HepG2 (cell line): ENCODE measurements around the gene ISG20L2. TPM values are rescaled to one million over a fixed set of nuclear protein-coding genes. Genes with fewer than 3 reads are reported as not detected.

Experiments used
- CBX5 ChIP-seq: sonication (generic); formaldehyde crosslinking; IDR thresholded peaks from 2 replicates; pipeline ENCODE4 v1.4.0; 2020; ENCODE audit warnings: missing genetic modification reagents, borderline replicate concordance
- NFE2L1 ChIP-seq: sonication (generic); formaldehyde crosslinking; IDR thresholded peaks from 2 replicates; pipeline ENCODE4 v1.4.0; 2020; ENCODE audit warnings: missing genetic modification reagents, mild to moderate bottlenecking, borderline replicate concordance
- SNAPC2 ChIP-seq: sonication (generic); formaldehyde crosslinking; IDR thresholded peaks from 2 replicates; pipeline ENCODE4 v1.8.1; 2022; ENCODE audit warnings: mild to moderate bottlenecking, missing genetic modification reagents
- SNRNP70 ChIP-seq: fragments of 200-400 bp; formaldehyde crosslinking; IDR thresholded peaks from 2 replicates; pipeline ENCODE4 v1.6.1; 2017; ENCODE audit warnings: mild to moderate bottlenecking, low read depth, low read length, moderate library complexity
- TCF12 ChIP-seq, 2 experiments: fragments of 450-650 bp in 1 of 2; sonication (generic) in 1 of 2; formaldehyde crosslinking in 1 of 2; IDR thresholded peaks; 2 replicates each; pipeline versions ENCODE4 v1.6.1 to v1.8.0; 2017 to 2022; ENCODE audit warnings: antibody characterized with exemption in 1 of 2, mild to moderate bottlenecking in 1 of 2, missing genetic modification reagents in 1 of 2, moderate library complexity in 1 of 2
- ZFP36 ChIP-seq: fragments of 150-350 bp; IDR thresholded peaks from 2 replicates; pipeline ENCODE4 v1.6.1; 2018; ENCODE audit warnings: borderline replicate concordance, low read length, low read depth; ENCODE audit not compliant: partially characterized antibody
- ZFP90 ChIP-seq: sonication (generic); formaldehyde crosslinking; IDR thresholded peaks from 2 replicates; pipeline ENCODE4 v1.8.0; 2022; ENCODE audit warnings: missing genetic modification reagents, mild to moderate bottlenecking, inconsistent platforms, borderline replicate concordance
- ZNF451 ChIP-seq: sonication (generic); formaldehyde crosslinking; IDR thresholded peaks from 2 replicates; pipeline ENCODE4 v1.5.0; 2020; ENCODE audit warnings: mild to moderate bottlenecking, missing genetic modification reagents
- ZNF484 ChIP-seq: sonication (generic); formaldehyde crosslinking; IDR thresholded peaks from 2 replicates; pipeline ENCODE4 v1.5.1; 2020; ENCODE audit warnings: mild to moderate bottlenecking, low read depth, missing genetic modification reagents, borderline replicate concordance
- ZNF550 ChIP-seq: sonication (generic); formaldehyde crosslinking; IDR thresholded peaks from 2 replicates; pipeline ENCODE4 v1.4.0; 2020; ENCODE audit warnings: mild to moderate bottlenecking, missing genetic modification reagents, borderline replicate concordance
- ZNF850 ChIP-seq: sonication (generic); formaldehyde crosslinking; conservative IDR thresholded peaks from 2 replicates; pipeline ENCODE4 v1.9.0; 2021; ENCODE audit warnings: mild to moderate bottlenecking, missing genetic modification reagents
- ZNF878 ChIP-seq: sonication (generic); formaldehyde crosslinking; IDR thresholded peaks from 2 replicates; pipeline ENCODE4 v1.8.1; 2023; ENCODE audit warnings: mild to moderate bottlenecking, missing genetic modification reagents, moderate library complexity
- polyA plus RNA-seq, 8 experiments: library from polyadenylated mRNA; depleted of rRNA in 3 of 8; stranded (reverse) in 7 of 8; unstranded in 1 of 8; fragments of >200 nt; fragmentation: Illumina TruSeq in 4 of 8; extraction: Trizol in 4 of 8; gene quantifications; 2 replicates each; pipeline versions ENCODE4 v1.2.1 to v1.2.3, GENCODE V29; 2011 to 2016; ENCODE audit warnings: low read depth in 4 of 8, missing spikeins in 1 of 8, mixed read lengths in 1 of 8; ENCODE audit not compliant: insufficient read depth in 1 of 8
- total RNA-seq, 5 experiments: library from RNA; depleted of rRNA; stranded (reverse); fragments of >200 nt; fragmentation: Illumina TruSeq; extraction: Trizol; gene quantifications; 2 replicates each; pipeline ENCODE4 v1.2.3, GENCODE V29; 2016; ENCODE audit warnings: low read depth in 1 of 5
- TF ChIP-seq, protein P1 (sequence below): IDR thresholded peaks from 2 replicates; pipeline ENCODE4 v1.6.1; 2016; ENCODE audit warnings: mild to moderate bottlenecking, missing biosample characterization, missing genetic modification reagents
- TF ChIP-seq, protein P2 (sequence below): sonication (generic); formaldehyde crosslinking; IDR thresholded peaks from one replicate; pipeline ENCODE4 v1.5.1; 2020; ENCODE audit warnings: mild to moderate bottlenecking, missing genetic modification reagents; ENCODE audit errors: not compliant biosample characterization
- TF ChIP-seq, protein P3 (sequence below): sonication (generic); formaldehyde crosslinking; IDR thresholded peaks from 2 replicates; pipeline ENCODE4 v1.8.0; 2022; ENCODE audit warnings: mild to moderate bottlenecking, missing genetic modification reagents, moderate library complexity
- TF ChIP-seq, protein P4 (sequence below): sonication (generic); formaldehyde crosslinking; IDR thresholded peaks from 2 replicates; pipeline ENCODE4 v1.5.0; 2020; ENCODE audit warnings: mild to moderate bottlenecking, missing genetic modification reagents

ISG20L2 gene
- total and polyA plus RNA-seq, 2 of the 13 experiments (the other 11 are each of a cell fraction or from before 2014, with no cell fraction given): 19.8 to 21.3 TPM

GRCh38 chr1:156728599-156729462 lies at the start of gene ISG20L2 (continued):
- TF ChIP-seq SNAPC2 (no peak), ZFP90 (CRISPR knock-in tag) (no peak), ZFP36 (no peak), ZNF451 (CRISPR knock-in tag) (peak; percentile 56; the same call in 1 of the 2 replicates), CBX5 (no peak), NFE2L1 (CRISPR knock-in tag) (no peak), TCF12 (IDR thresholded peaks at IDR 0.05) (no peak), TCF12 (CRISPR knock-in tag; IDR thresholded peaks at IDR 0.05) (no peak), ZNF878 (no peak), ZNF550 (CRISPR knock-in tag) (no peak), ZNF850 (CRISPR knock-in tag) (no peak), ZNF484 (CRISPR knock-in tag) (no peak), SNRNP70 (no peak)
- TF ChIP-seq, protein P1, sequence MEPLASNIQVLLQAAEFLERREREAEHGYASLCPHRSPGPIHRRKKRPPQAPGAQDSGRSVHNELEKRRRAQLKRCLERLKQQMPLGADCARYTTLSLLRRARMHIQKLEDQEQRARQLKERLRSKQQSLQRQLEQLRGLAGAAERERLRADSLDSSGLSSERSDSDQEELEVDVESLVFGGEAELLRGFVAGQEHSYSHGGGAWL: no peak
- TF ChIP-seq, protein P2, sequence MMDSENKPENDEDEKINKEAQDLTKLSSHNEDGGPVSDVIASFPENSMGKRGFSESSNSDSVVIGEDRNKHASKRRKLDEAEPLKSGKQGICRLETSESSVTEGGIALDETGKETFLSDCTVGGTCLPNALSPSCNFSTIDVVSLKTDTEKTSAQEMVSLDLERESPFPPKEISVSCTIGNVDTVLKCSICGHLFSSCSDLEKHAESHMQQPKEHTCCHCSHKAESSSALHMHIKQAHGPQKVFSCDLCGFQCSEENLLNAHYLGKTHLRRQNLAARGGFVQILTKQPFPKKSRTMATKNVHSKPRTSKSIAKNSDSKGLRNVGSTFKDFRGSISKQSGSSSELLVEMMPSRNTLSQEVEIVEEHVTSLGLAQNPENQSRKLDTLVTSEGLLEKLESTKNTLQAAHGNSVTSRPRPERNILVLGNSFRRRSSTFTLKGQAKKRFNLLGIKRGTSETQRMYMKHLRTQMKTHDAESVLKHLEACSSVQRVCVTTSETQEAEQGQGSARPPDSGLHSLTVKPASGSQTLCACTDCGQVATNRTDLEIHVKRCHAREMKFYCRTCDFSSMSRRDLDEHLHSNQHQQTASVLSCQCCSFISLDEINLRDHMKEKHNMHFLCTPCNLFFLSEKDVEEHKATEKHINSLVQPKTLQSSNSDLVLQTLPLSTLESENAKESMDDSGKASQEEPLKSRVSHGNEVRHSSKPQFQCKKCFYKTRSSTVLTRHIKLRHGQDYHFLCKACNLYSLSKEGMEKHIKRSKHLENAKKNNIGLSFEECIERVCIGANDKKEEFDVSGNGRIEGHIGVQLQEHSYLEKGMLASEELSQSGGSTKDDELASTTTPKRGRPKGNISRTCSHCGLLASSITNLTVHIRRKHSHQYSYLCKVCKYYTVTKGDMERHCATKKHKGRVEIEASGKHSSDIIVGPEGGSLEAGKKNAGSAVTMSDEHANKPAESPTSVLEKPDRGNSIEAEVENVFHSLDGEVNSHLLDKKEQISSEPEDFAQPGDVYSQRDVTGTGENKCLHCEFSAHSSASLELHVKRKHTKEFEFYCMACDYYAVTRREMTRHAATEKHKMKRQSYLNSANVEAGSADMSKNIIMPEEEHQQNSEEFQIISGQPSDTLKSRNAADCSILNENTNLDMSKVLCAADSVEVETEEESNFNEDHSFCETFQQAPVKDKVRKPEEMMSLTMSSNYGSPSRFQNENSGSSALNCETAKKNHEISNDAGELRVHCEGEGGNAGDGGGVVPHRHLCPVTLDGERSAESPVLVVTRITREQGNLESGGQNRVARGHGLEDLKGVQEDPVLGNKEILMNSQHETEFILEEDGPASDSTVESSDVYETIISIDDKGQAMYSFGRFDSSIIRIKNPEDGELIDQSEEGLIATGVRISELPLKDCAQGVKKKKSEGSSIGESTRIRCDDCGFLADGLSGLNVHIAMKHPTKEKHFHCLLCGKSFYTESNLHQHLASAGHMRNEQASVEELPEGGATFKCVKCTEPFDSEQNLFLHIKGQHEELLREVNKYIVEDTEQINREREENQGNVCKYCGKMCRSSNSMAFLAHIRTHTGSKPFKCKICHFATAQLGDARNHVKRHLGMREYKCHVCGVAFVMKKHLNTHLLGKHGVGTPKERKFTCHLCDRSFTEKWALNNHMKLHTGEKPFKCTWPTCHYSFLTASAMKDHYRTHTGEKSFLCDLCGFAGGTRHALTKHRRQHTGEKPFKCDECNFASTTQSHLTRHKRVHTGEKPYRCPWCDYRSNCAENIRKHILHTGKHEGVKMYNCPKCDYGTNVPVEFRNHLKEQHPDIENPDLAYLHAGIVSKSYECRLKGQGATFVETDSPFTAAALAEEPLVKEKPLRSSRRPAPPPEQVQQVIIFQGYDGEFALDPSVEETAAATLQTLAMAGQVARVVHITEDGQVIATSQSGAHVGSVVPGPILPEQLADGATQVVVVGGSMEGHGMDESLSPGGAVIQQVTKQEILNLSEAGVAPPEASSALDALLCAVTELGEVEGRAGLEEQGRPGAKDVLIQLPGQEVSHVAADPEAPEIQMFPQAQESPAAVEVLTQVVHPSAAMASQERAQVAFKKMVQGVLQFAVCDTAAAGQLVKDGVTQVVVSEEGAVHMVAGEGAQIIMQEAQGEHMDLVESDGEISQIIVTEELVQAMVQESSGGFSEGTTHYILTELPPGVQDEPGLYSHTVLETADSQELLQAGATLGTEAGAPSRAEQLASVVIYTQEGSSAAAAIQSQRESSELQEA (CRISPR knock-in tag): no peak
- TF ChIP-seq, protein P3, sequence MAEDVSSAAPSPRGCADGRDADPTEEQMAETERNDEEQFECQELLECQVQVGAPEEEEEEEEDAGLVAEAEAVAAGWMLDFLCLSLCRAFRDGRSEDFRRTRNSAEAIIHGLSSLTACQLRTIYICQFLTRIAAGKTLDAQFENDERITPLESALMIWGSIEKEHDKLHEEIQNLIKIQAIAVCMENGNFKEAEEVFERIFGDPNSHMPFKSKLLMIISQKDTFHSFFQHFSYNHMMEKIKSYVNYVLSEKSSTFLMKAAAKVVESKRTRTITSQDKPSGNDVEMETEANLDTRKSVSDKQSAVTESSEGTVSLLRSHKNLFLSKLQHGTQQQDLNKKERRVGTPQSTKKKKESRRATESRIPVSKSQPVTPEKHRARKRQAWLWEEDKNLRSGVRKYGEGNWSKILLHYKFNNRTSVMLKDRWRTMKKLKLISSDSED: no peak
- TF ChIP-seq, protein P4, sequence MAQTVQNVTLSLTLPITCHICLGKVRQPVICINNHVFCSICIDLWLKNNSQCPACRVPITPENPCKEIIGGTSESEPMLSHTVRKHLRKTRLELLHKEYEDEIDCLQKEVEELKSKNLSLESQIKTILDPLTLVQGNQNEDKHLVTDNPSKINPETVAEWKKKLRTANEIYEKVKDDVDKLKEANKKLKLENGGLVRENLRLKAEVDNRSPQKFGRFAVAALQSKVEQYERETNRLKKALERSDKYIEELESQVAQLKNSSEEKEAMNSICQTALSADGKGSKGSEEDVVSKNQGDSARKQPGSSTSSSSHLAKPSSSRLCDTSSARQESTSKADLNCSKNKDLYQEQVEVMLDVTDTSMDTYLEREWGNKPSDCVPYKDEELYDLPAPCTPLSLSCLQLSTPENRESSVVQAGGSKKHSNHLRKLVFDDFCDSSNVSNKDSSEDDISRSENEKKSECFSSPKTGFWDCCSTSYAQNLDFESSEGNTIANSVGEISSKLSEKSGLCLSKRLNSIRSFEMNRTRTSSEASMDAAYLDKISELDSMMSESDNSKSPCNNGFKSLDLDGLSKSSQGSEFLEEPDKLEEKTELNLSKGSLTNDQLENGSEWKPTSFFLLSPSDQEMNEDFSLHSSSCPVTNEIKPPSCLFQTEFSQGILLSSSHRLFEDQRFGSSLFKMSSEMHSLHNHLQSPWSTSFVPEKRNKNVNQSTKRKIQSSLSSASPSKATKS (CRISPR knock-in tag): no peak
